ENCODE results near the gene NUP188.

GRCh38 chr9:128986671-128987070, 39.2 kb downstream of the NUP188 start:
- TF ChIP-seq GABPA (IDR thresholded peaks at IDR 0.05; ENCODE audit: low read depth) (no peak), POLR2AphosphoS5 (IDR thresholded peaks at IDR 0.05; ENCODE audit: low read depth) (no peak)
